H9 (cell line): ENCODE data around the gene ANP32A. TPM values are rescaled to one million over a fixed set of nuclear protein-coding genes. Genes with fewer than 3 reads are reported as not detected.
"Not testable (repeated sequence)": the region's sequence is repeated elsewhere in the genome, so short reads cannot be mapped to it uniquely, and the experiment has no call there.

ENCODE experiments used
- DNase-seq: peaks from one replicate; pipeline ENCODE4 v3.0.0-alpha.2; 2017
- H2AFZ ChIP-seq: one replicate; pipeline ENCODE4 v1.6.1; 2013; ENCODE audit warnings: mild to moderate bottlenecking, low read length, control low read depth, moderate library complexity
- H2AK5ac ChIP-seq: 2 replicates; pipeline ENCODE4 v1.6.1; 2013; ENCODE audit warnings: low read length, control low read depth, mixed read lengths; ENCODE audit not compliant: insufficient read length
- H2BK120ac ChIP-seq: one replicate; pipeline ENCODE4 v1.6.1; 2013; ENCODE audit warnings: low read depth, mild to moderate bottlenecking, low read length, control low read depth, inconsistent platforms; ENCODE audit not compliant: poor library complexity, severe bottlenecking
- H2BK12ac ChIP-seq: 2 replicates; pipeline ENCODE4 v1.6.1; 2013; ENCODE audit warnings: low read length, control low read depth, mixed read lengths, low read depth; ENCODE audit not compliant: insufficient read length
- H2BK15ac ChIP-seq: 2 replicates; pipeline ENCODE4 v1.6.1; 2013; ENCODE audit warnings: low read depth, low read length, control low read depth
- H2BK20ac ChIP-seq: one replicate; pipeline ENCODE4 v1.6.1; 2013; ENCODE audit warnings: low read depth, mild to moderate bottlenecking, low read length, control low read depth, inconsistent platforms; ENCODE audit not compliant: poor library complexity, severe bottlenecking
- H2BK5ac ChIP-seq: 2 replicates; pipeline ENCODE4 v1.6.1; 2013; ENCODE audit warnings: low read length, control low read depth, mixed read lengths; ENCODE audit not compliant: insufficient read length
- H3K14ac ChIP-seq: 2 replicates; pipeline ENCODE4 v1.6.1; 2013; ENCODE audit warnings: low read length, control low read depth; ENCODE audit not compliant: insufficient read depth
- H3K18ac ChIP-seq: 2 replicates; pipeline ENCODE4 v1.6.1; 2013; ENCODE audit warnings: low read depth, mild to moderate bottlenecking, mixed read lengths, low read length, control low read depth; ENCODE audit not compliant: insufficient read length
- H3K23ac ChIP-seq: 2 replicates; pipeline ENCODE4 v1.6.1; 2013; ENCODE audit warnings: low read length, control low read depth, mixed read lengths, low read depth; ENCODE audit not compliant: insufficient read length
- H3K23me2 ChIP-seq: 2 replicates; pipeline ENCODE4 v1.6.1; 2013; ENCODE audit warnings: low read depth, mild to moderate bottlenecking, mixed read lengths, low read length, control low read depth; ENCODE audit not compliant: insufficient read length, poor library complexity, severe bottlenecking
- H3K27ac ChIP-seq: 2 replicates; pipeline ENCODE4 v1.5.1; 2013; ENCODE audit warnings: low read length, control low read depth, mixed read lengths, low read depth; ENCODE audit not compliant: insufficient read length
- H3K27me3 ChIP-seq: 2 replicates; pipeline ENCODE4 v1.6.1; 2013; ENCODE audit warnings: low read length, control low read depth, inconsistent platforms; ENCODE audit not compliant: insufficient read depth
- H3K4ac ChIP-seq: 2 replicates; pipeline ENCODE4 v1.6.1; 2013; ENCODE audit warnings: low read depth, mild to moderate bottlenecking, control low read depth, inconsistent platforms, low read length, moderate library complexity
- H3K4me1 ChIP-seq: 2 replicates; pipeline ENCODE4 v1.6.1; 2013; ENCODE audit warnings: low read length, control low read depth, inconsistent platforms; ENCODE audit not compliant: insufficient read depth
- H3K4me2 ChIP-seq: 2 replicates; pipeline ENCODE4 v1.6.1; 2013; ENCODE audit warnings: low read length, control low read depth, mixed read lengths; ENCODE audit not compliant: insufficient read length, insufficient read depth
- H3K56ac ChIP-seq: 2 replicates; pipeline ENCODE4 v1.6.1; 2013; ENCODE audit warnings: low read depth, mild to moderate bottlenecking, mixed read lengths, low read length, control low read depth; ENCODE audit not compliant: insufficient read length
- H3K79me1 ChIP-seq: 2 replicates; pipeline ENCODE4 v1.6.1; 2013; ENCODE audit warnings: low read depth, mild to moderate bottlenecking, moderate library complexity, low read length, control low read depth, inconsistent platforms; ENCODE audit not compliant: insufficient read depth, poor library complexity, severe bottlenecking
- H3K79me2 ChIP-seq: 2 replicates; pipeline ENCODE4 v1.6.1; 2013; ENCODE audit warnings: low read length, control low read depth, inconsistent platforms; ENCODE audit not compliant: insufficient read depth
- H3K9ac ChIP-seq: 2 replicates; pipeline ENCODE4 v1.6.1; 2013; ENCODE audit warnings: low read length, control low read depth, mixed read lengths; ENCODE audit not compliant: insufficient read length; ENCODE audit errors: extremely low read depth
- H3K9me3 ChIP-seq: one replicate; pipeline ENCODE4 v1.6.1; 2013; ENCODE audit warnings: low read depth, low read length, inconsistent platforms; ENCODE audit not compliant: control insufficient read depth
- H3T11ph ChIP-seq: one replicate; pipeline ENCODE4 v1.6.1; 2013; ENCODE audit warnings: mild to moderate bottlenecking, low read length, control low read depth, inconsistent platforms
- H4K20me1 ChIP-seq: one replicate; pipeline ENCODE4 v1.6.1; 2013; ENCODE audit not compliant: control insufficient read depth, insufficient read length, insufficient read depth
- H4K5ac ChIP-seq: 2 replicates; pipeline ENCODE4 v1.6.1; 2013; ENCODE audit warnings: low read depth, mild to moderate bottlenecking, mixed read lengths, low read length, control low read depth; ENCODE audit not compliant: insufficient read length
- H4K8ac ChIP-seq: replicated peaks from 2 replicates; pipeline ENCODE4 v1.6.1; 2013; ENCODE audit warnings: low read length, control low read depth, mixed read lengths, low read depth; ENCODE audit not compliant: insufficient read length
- H4K91ac ChIP-seq: 2 replicates; pipeline ENCODE4 v1.6.1; 2013; ENCODE audit warnings: low read depth, mild to moderate bottlenecking, moderate library complexity, mixed read lengths, low read length, control low read depth; ENCODE audit not compliant: insufficient read length
- H3K27ac Mint-ChIP-seq, 3 experiments: 2 replicates in 2 of 3; 3 replicates in 1 of 3; pipeline ENCODE4 v1.8.0; 2020 to 2021; ENCODE audit warnings: mixed read lengths in 3 of 3, mild to moderate bottlenecking in 1 of 3, moderate library complexity in 1 of 3
- H3K27me3 Mint-ChIP-seq: 2 replicates; pipeline ENCODE4 v1.8.0; 2021; ENCODE audit warnings: low read depth, mild to moderate bottlenecking, moderate library complexity, mixed read lengths
- H3K36me3 Mint-ChIP-seq, 3 experiments: 2 replicates in 2 of 3; 3 replicates in 1 of 3; pipeline ENCODE4 v1.8.0; 2020 to 2021; ENCODE audit warnings: low read depth in 3 of 3, mixed read lengths in 3 of 3; ENCODE audit not compliant: insufficient read depth in 1 of 3
- H3K4me1 Mint-ChIP-seq, 2 experiments: 2 replicates each; pipeline ENCODE4 v1.8.0; 2020; ENCODE audit warnings: mixed read lengths in 2 of 2
- H3K4me3 Mint-ChIP-seq, 2 experiments: 2 replicates in 1 of 2; 3 replicates in 1 of 2; pipeline ENCODE4 v1.8.0; 2020 to 2021; ENCODE audit warnings: mild to moderate bottlenecking in 2 of 2, mixed read lengths in 2 of 2, moderate library complexity in 1 of 2
- H3K9me3 Mint-ChIP-seq, 2 experiments: 2 replicates in 1 of 2; 3 replicates in 1 of 2; pipeline ENCODE4 v1.8.0; 2020; ENCODE audit warnings: mild to moderate bottlenecking in 2 of 2, mixed read lengths in 2 of 2, moderate library complexity in 1 of 2
- CTCF ChIP-seq: fragments of 200-600 bp; sonication (generic); conservative IDR thresholded peaks from 3 replicates; pipeline ENCODE4 v1.8.0; 2021; ENCODE audit warnings: antibody characterized with exemption, mild to moderate bottlenecking
- WGBS: extraction: QIAGEN DNeasy Blood & Tissue Kit; methylation state at CpG from one replicate; pipeline ENCODE4 v1.1.7; 2013; ENCODE audit warnings: missing lambda C conversion rate, low lambda C conversion rate, mixed read lengths; ENCODE audit not compliant: insufficient read length; ENCODE audit errors: extremely low coverage; 5-methylcytosine and 5-hydroxymethylcytosine counted together
- total RNA-seq: library from RNA; stranded (reverse); gene quantifications from 2 replicates; pipeline ENCODE4 v1.2.1, GENCODE V29; 2021

Gene ANP32A
- total RNA-seq, 1 experiment from 2014 or later: 318 TPM

GRCh38 chr15:68862415-68862814, 41.7 kb upstream of the ANP32A start:
- peaks cover 3% of the 10 kb centered on the region for H3K27me3 Mint-ChIP-seq
- no peaks in the 10 kb centered on the region for H3K79me1 ChIP-seq
- no peaks in the 10 kb centered on the region for H3K27me3 ChIP-seq
- H3K27ac ChIP-seq: no peak overlapping the region
- H2BK12ac ChIP-seq: no peak overlapping the region
- no peak overlapping the region for H2AFZ ChIP-seq
- H3K23ac ChIP-seq: no peak overlapping the region
- peaks cover 11% of the 10 kb centered on the region for H3K9me3 ChIP-seq
- H3K9me3 Mint-ChIP-seq: peaks cover 30 to 34% of the 10 kb centered on the region in 2 experiments
- H3K4ac ChIP-seq: no peak overlapping the region
- H4K8ac ChIP-seq: no peak overlapping the region
- H3K27ac Mint-ChIP-seq: no peak overlapping the region
- no peak overlapping the region for H3T11ph ChIP-seq
- DNase-seq: no peak
- no peak overlapping the region for H4K5ac ChIP-seq
- H2BK5ac ChIP-seq: no peak overlapping the region
- H2BK120ac ChIP-seq: no peak overlapping the region
- H2BK20ac ChIP-seq: no peak overlapping the region
- no peaks in the 10 kb centered on the region for H3K4me1 Mint-ChIP-seq
- no peak overlapping the region for H3K14ac ChIP-seq
- H3K23me2 ChIP-seq: no peaks in the 10 kb centered on the region
- peaks cover 8 to 17% (median 10%) of the 10 kb centered on the region in 3 experiments for H3K36me3 Mint-ChIP-seq
- no peak overlapping the region for H2BK15ac ChIP-seq
- no peak overlapping the region for H3K18ac ChIP-seq
- no peak overlapping the region for H3K4me3 Mint-ChIP-seq
- TF ChIP-seq CTCF: no peak
- H2AK5ac ChIP-seq: no peak overlapping the region
- H3K9ac ChIP-seq: no peak overlapping the region
- H3K56ac ChIP-seq: no peak overlapping the region
- H3K4me1 ChIP-seq: no peaks in the 10 kb centered on the region
- H3K4me2 ChIP-seq: no peak overlapping the region
- H4K91ac ChIP-seq: no peak overlapping the region
- H4K20me1 ChIP-seq: no peaks in the 10 kb centered on the region
- H3K79me2 ChIP-seq: no peaks in the 10 kb centered on the region

GRCh38 chr15:68858666-68859065, 38.0 kb upstream of the ANP32A start:
- not testable (repeated sequence) for H4K20me1 ChIP-seq, H2BK120ac ChIP-seq, H2BK15ac ChIP-seq, H3K14ac ChIP-seq, DNase-seq, H3K79me1 ChIP-seq, H2AFZ ChIP-seq, H3K27ac Mint-ChIP-seq, H2BK5ac ChIP-seq, H4K5ac ChIP-seq, H3K27ac ChIP-seq, H3K9ac ChIP-seq, H2BK12ac ChIP-seq, H3T11ph ChIP-seq, H3K23ac ChIP-seq, H3K4ac ChIP-seq, H3K79me2 ChIP-seq, H3K27me3 Mint-ChIP-seq, H3K4me2 ChIP-seq, H3K23me2 ChIP-seq, H3K4me1 ChIP-seq, H4K8ac ChIP-seq, H2BK20ac ChIP-seq, H3K4me1 Mint-ChIP-seq, H3K27me3 ChIP-seq, H3K56ac ChIP-seq, H2AK5ac ChIP-seq, H4K91ac ChIP-seq, H3K4me3 Mint-ChIP-seq, H3K18ac ChIP-seq
- H3K36me3 Mint-ChIP-seq: peaks cover 8 to 12% (median 11%) of the 10 kb centered on the region in 3 experiments
- no CpG with 5 or more reads among the region's 4 CpGs for WGBS
- peaks cover 34 to 37% of the 10 kb centered on the region in 2 experiments for H3K9me3 Mint-ChIP-seq
- H3K9me3 ChIP-seq: peaks cover 11% of the 10 kb centered on the region
